Hepatocyte (in vitro differentiated cells): Measurements from ENCODE around the gene KIAA1755.

Experiments
- CTCF ChIP-seq: fragments of 200-600 bp; sonication (generic); IDR thresholded peaks from 2 replicates; pipeline ENCODE4 v1.5.1; 2016; ENCODE audit warnings: antibody characterized with exemption, mild to moderate bottlenecking; ENCODE audit not compliant: poor library complexity
- EZH2 ChIP-seq: fragments of 200-600 bp; sonication (generic); IDR thresholded peaks from 2 replicates; pipeline ENCODE4 v1.6.1; 2016; ENCODE audit warnings: antibody characterized with exemption, mild to moderate bottlenecking, borderline replicate concordance
- EZH2phosphoT487 ChIP-seq: fragments of 200-600 bp; sonication (generic); IDR thresholded peaks from one replicate; pipeline ENCODE4 v1.6.1; 2018; ENCODE audit warnings: antibody characterized with exemption, mild to moderate bottlenecking, low read depth, moderate library complexity; ENCODE audit not compliant: unreplicated experiment, severe bottlenecking

GRCh38 chr20:38217791-38218565 lies 42.6 kb downstream of the KIAA1755 start:
- TF ChIP-seq CTCF: no peak
- TF ChIP-seq EZH2phosphoT487: no peak
- no peak for TF ChIP-seq EZH2
